ENCODE measurements around the gene TIMM22.

GRCh38 chr17:1026599-1026975 is 29.7 kb downstream of the TIMM22 start:
- TF ChIP-seq EZH2 (IDR thresholded peaks at IDR 0.05; ENCODE audit: borderline replicate concordance, insufficient read depth, low read depth, low read length, poor library complexity, severe bottlenecking) = no peak
- TF ChIP-seq, protein P1, sequence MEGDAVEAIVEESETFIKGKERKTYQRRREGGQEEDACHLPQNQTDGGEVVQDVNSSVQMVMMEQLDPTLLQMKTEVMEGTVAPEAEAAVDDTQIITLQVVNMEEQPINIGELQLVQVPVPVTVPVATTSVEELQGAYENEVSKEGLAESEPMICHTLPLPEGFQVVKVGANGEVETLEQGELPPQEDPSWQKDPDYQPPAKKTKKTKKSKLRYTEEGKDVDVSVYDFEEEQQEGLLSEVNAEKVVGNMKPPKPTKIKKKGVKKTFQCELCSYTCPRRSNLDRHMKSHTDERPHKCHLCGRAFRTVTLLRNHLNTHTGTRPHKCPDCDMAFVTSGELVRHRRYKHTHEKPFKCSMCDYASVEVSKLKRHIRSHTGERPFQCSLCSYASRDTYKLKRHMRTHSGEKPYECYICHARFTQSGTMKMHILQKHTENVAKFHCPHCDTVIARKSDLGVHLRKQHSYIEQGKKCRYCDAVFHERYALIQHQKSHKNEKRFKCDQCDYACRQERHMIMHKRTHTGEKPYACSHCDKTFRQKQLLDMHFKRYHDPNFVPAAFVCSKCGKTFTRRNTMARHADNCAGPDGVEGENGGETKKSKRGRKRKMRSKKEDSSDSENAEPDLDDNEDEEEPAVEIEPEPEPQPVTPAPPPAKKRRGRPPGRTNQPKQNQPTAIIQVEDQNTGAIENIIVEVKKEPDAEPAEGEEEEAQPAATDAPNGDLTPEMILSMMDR (IDR thresholded peaks at IDR 0.05) = no peak
